Measurements from ENCODE around the gene FAM25G.
A peak's percentile ranks its signal among the peaks of the same experiment; 100 is the strongest.
"Not testable (repeated sequence)": the region's sequence is repeated elsewhere in the genome, so short reads cannot be mapped to it uniquely, and the experiment has no call there.

FAM25G gene

DNA sequence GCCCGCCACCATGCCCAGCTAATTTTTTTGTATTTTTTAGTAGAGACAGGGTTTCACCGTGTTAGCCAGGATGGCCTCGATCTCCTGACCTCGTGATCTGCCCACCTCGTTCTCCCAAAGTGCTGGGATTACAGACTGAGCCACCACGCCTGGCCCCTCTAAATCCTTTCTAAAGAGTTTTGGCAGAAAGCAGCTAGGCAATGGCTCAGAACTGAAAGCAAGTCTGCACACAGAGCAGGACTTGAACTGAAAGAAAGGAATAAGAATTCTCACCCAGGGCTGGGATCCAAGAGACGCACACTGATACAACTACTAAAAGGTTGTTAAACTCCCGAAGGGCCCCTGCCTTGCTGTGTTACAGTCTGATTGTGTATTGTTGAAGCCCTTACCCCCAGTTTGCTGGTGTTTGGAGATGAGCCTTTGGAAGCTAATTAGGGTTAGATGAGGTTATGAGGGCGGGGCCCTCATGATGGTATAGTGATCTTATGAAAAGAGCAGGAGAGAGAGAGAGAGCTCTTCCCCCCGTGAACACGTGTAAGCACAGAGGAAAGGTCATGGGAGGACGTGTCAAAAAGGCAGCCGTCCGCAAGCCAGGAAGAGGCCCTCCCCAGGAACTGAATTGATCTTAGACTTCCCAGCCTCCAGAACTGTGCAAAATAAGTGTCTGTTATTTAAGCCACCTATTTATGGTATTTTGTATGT, 26.1 kb downstream of the FAM25G start:
- DNase-seq (ENCODE audit: low read depth in 2 of 2): not testable (repeated sequence)

DNA sequence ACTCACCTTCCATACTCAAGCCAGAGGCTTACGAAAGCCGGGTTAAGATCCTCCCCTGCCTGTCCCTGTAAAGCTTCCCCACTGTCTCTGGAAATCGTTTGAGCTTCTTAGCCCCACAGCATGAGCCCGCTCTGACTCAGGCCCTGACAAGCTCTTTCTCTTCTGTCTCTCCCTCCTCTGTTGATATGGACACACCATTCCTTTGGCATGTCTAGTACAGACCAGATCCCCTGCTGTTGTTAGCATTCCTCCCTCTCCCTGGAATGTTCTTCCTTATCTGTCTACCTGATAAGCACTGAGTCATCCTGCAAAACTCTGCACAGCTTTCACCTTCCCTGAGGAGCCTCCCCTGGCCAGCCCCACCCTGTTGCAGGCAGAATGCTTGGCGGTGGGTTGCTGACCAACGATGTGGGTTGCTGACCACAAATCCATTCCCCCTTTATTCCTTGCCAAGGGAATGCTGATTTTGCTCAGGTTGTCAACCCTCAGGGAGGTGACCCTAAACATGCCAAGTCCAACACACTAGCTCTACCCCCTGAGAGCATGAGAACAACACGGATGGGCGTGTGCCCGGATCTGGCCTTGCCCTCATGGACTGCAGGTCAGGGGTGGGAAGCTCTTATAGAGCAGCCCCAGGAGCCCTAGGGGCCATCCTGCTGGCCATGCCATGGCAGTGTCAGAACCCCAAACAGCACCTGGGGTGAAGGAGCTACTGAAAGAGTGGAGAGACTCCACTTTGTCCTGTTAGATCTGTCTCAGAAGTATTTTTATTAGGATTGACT, 28.7 kb downstream of the FAM25G start:
- DNase-seq (ENCODE audit: low read depth in 2 of 2): not testable (repeated sequence)

DNA sequence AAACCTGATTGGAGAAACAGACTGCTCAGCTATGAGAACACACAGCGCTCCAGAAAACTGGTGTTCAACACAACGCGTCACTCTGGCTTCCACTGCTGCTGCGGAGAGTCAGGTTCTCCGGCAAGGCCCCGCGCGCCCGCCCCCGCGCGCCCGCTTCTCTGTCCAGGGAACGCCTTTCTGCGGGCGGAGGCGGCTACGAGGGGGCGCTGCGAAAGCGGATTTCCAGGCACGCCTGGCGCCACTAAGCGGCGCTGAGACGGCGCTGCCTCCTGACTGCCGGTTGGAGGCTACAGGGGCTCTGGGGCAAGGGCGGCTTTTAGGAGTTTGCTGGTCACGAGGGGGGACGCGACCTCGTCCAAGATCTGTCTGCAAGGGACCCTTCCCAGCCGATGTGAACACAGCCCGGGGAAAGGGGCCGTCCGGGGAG, 30.2 kb downstream of the FAM25G start:
- peak in 1 of 2 donors; percentile 12 for DNase-seq (ENCODE audit: low read depth in 2 of 2)

DNA sequence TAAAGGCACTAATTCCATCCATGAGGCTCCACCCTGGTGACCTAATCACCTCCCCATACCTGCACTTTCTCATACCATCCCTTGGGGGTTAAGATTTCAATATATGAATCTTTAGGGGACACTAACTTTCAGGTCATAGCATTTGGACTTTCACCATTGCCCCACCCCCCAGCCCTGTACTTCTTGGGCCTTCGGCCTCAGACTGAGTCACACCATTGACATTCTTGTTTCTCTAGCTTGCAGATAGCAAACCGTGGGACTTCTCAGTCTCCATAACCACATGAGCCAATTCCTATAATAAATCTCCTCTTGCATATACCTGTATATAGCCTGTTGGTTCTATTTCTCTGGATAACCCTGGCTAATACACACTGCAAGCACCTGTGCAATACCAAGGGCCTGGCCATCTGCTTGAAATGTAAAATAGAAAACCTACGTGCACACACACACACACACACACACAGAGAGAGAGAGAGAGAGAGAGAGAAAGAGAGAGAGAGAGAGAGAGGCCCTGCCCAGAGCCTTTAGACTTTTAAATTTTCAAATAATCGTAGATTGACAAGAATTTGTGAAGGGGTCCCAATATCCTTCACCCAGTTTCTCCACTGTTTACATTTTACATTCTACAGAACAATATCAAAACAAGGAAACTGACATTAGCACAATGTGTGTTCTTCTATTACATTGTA, 32.9 kb downstream of the FAM25G start:
- DNase-seq (ENCODE audit: low read depth in 2 of 2): no peak

DNA sequence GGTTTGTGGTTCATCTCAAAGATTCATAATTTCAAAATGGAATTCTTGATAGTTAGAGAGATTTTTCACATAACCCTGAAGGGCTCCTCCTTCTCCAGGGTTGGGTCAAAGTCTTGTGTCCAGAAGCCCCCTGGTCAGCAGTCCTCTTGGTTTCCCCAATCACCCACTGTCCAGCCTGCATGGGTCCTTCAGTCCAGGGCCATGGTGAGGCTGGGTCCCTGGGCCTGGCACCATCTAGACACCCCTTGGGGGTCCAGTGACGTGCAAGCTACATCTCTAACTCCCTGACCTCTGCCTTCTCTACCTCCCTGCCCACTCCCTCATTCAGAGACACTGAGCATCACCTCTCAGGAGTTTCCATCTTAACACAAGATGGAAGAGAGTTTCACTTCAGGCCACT, 33.7 kb downstream of the FAM25G start:
- DNase-seq (ENCODE audit: low read depth in 2 of 2): no peak

DNA sequence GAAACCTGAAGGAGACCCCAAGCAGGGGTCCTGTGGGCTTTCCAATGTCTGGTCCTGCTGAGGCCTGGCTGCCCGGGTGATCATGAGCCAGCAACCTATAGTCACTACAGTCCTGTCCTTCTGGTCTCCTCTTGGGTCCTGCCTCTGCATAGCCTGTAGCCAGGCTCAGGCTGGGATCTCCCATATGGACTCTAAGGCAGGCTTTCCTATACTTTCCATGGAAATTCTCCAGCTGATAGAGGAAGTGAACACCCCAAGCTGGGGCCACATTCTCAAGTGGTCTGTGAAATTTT, 34.0 kb downstream of the FAM25G start:
- no peak for DNase-seq (ENCODE audit: low read depth in 2 of 2)

DNA sequence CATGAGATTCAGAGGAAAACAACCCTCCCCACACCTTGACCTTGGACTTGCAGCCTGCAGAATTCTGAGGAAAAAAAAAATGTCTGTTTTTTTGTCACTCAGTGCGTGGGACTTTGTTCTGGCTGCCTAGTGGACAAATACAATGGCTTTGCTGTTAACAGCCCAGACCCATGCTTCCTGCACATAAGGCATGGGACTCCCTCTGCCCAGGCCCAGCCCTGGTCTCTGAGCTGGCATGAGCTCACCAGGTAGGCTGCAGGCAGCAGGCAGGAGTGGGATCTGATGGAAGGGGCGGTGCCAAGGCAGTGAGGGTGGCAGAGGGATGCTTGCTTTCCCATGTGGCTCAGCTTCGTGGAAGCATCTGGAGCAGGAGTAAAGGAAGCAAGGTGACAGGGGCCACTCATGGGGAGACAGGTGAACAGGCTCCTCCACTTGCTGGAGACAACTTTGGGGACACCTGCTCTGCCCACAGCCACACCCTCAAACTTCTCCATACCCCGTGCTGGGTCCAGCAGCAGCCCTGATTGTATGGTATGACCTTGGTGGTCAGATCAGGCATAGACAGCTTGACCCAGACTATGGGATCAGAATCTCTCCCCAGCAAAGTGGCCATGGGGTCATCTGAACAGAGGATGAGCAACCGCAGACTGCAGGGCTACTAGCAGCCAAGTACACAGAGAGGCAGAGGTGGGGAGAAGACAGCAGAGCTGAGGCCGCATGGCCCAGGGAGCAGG, 34.5 kb downstream of the FAM25G start:
- no peak for DNase-seq (ENCODE audit: low read depth in 2 of 2)

DNA sequence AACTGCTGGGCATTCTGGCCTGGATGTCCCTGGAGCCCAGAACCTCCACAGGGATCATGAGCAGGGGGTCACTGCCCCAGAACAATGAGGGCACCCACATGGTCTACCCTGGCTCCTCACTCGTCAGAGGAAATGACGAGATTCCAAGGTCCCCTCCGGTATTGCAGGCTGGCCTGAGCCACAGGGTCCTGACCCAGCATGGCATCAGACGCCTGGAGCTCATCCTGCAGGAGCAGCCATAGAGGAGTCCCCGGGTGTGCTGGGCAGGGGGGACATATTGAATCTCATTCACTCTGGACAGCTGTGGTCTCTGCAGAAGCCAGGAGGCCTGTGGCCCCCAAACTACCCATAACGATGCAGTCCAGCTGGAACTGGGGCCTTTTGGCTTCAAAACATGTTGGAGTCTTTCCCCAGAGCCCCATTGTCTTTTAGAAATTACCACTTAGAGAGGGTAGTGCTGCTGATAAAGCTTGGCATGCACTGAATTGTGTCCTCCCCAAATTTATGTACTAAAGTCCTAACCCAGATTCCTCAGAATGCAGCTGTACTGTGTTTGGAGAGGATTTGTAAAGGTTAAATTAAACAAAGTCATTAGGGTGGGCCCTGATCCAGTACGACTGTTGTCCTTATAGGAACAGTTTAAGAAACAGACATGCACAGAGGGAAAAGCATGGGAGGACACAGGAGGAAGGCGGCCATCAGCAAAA, 35.3 kb downstream of the FAM25G start:
- DNase-seq (ENCODE audit: low read depth in 2 of 2): no peak

DNA sequence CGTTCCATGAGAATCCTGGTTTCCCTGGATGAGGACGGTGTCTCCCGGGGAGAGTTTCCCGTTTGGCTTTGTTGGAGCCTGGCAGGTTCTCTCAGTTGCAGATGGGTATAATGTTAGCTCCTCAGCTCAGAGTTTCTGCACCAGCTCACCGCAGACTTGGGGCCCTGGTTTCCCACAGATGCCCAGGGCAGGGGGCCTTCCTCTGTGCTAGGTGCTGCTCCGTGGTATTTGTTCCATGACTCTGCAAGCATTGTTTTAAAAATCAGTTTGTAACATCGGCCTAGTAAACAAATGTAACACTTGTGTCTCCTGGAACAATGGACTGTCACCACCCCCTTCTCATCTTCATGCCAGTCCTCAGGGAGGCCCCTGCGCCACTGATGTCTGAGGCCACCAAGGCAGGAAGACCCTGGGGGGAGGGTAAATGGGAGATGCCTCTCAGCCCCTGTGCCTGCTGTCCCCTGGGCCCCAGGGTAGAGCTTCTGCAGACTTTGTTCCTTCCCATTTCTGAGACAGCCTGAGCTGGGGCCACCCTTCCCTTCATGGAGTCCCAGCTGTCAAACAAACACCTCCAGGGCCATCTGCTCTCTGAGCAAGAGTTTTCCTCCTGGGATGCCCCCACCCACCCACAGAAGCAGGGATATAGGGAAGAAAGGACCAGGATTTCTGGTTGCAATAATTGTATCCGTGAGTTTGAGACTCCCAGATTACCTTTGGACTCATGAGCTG, 36.0 kb downstream of the FAM25G start:
- not testable (repeated sequence) for DNase-seq (ENCODE audit: low read depth in 2 of 2)

DNA sequence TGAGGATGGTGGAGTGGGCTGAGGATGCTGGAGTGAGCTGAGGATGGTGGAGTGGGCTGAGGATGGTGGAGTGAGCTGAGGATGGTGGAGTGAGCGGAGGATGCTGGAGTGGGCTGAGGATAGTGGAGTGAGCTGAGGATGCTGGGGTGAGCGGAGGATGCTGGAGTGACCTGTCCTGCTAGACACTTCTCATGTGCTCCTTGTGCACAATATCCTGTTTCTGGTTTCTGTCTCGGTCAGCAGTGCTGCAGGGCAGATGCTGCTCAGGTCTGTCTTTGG, 36.8 kb downstream of the FAM25G start:
- DNase-seq (ENCODE audit: low read depth in 2 of 2): no peak

DNA sequence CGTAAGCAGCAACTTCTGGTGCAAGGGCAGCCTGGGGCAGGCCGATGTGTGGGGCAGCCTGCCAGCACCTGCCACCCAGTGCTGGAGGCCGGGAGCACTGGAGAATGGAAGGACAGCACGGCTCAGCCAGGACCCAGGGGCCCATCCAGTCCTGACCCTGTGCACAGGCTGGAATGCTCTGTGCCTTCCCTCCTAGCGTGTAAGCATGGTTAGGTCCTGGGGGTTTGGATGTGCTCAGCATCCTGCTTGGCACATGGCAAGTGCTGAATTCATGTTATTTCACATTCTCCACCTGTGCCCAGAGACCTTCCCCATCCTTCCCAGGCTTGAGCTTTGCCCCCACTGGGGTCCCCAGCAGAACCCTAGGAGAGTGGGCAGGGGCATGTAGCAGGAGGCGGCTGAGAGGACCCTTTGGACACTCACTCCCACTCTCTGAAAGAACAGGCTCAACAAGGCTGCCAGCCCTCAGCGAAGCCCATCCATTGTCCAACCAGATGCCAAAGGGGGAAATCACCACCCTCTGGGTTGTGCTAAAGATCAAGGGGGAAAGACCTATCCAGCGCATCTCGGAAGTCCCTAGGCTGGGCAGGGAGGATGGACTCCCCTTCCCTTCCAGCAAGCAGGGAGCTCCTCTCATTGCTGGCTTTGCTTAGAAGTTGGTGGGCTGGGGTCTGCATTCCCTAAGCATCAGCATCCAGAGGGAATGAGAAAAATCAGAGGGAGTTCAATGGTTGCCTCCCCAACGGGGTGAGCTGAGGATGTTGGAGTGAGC, 37.3 kb downstream of the FAM25G start:
- DNase-seq (ENCODE audit: low read depth in 2 of 2): no peak

DNA sequence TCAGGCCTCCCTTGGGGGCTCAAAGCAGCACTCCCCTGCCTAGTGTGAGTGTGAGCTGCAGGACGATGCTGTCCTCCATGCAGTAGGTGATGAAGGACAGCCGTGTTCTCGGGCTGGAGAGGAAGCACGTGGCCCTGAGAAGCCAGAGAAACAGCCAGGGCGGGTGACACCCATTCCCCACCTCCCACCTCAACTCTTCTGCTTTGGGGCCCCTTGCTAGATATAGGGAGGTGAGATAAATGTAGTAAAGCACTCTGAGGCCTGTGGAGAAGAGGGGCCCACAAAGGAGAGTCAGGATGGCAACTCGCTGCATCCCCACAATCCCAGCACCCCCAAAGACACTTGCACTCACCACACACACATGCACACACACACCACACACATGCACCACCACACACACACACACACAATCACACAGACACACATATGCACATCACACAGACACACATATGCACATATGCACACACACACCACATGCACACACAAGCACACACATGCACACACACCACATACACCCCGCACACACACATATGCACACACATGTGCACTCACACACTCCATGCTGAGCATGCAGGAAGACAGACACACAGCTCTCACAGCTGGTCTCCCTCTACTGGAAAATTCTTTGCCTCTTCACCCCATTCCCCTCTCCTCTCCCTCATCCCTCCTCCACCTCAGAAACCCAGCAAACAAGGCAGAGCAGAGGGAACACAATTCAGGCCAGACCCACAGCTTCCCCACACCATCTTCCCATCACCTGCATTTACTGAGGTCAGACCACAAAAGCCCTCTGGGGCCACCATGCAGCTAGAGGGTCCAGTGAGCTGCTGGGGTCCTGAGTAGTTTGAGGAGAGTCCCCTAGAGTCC, 38.1 kb downstream of the FAM25G start:
- DNase-seq (ENCODE audit: low read depth in 2 of 2): no peak

DNA sequence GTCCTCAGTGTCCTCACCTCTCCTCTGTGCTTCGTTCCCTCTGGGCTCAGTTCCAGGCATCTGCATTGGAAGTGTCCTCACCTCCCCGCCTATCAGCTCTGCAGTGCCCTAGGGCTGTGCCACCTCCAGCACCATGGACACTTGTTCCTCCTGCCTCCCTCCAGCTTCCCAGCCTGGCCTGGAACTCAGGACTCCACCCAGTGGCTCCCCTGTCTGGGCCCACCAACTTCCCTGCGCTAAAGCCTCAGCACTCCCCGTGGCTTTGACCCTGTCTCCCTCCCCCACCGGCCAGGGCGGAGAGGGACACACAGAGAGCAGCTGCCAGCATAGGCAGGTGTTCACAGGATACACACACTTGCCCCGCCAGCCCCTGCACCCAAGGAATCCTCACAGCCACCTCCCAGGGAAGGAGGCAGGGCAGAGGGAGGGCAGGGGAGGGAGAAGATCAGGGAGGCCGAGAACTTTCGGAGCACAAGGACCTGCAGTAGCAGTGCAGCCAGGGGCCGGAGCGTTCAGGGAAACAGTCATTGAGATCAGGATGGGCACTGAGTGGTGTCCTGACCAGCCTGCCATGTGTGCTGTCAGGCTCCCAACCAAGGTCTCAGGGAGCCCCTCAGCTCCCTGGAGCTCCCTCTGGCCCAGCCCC, 38.9 kb downstream of the FAM25G start:
- no peak for DNase-seq (ENCODE audit: low read depth in 2 of 2)

DNA sequence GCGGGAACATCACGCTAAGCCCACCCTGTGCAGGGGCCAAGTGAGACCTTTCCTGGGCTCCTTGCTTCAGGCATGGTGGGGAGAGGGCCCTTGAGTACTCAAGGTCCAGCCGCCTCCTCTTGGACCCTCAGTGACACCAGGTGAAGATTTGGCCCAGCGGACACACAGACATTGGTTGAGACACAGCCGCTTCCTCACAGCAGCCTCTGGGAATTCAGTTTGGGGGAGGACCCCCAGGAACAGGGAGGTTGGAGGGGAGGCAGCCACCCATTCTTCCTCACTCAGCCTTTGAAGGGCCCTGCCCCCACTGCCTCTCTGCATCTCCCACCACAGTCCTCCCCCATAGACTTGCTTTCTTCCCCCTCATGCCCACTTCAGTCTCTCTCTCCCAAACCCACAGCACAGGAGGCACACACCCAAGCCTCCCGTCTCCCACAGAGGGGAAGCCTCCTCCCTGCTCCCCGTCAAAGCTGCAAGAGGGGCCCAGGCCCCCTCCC, 39.5 kb downstream of the FAM25G start:
- no peak for DNase-seq (ENCODE audit: low read depth in 2 of 2)

DNA sequence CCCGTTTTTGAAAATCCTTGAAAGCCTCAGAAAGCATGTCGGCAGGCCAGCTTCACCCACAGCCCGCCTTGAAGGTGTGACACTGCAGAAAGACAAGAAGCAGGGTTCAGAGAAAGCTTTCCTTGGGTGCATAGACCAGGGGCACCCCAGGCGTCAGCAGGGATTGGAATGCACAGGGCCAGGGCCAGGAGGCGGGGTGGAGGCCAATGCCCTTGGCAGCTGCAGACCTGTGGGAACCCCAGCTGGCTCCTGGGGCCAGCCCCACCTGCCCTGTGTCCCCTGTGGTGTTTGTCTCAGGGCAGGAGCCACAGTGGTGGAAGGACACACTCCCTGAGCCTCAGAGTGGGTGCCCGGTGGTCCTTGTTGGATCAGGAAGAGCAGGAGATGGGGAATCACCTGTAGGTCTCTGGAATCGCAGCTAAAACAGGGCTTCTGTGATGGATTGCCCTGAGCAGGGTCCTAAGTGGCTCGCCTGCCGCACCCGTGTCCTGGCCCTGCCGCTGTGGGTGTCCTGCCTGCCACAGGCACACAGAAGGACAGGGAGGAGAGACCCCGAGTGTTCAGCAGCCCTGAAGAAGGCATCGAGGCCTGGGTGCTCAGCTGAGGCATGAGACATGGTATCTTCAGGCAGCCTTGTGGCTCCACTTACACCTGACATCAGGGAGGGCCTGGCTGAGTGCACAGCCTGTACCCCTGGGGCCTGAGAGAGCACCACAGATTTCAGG, 40.1 kb downstream of the FAM25G start:
- no peak for DNase-seq (ENCODE audit: low read depth in 2 of 2)

DNA sequence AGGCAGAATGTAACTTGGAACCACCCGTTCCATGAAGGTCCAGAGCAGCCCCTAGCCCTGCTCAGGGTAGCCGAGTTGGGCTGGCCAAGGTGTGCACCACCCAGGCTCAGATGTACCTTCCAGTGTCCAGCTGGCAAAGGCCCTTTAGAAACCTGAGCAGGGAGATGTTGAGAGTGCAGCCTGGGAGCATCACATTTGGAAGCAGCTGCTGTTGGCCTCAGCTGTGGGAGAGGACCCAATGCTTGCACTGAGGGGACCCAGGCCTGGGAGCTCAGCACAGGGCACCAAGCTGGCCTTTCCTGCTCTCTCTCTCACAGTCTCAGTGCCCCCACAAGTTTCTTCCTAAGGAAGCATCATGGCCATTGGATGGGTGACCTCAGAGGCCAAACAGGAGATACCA, 41.1 kb downstream of the FAM25G start:
- DNase-seq (ENCODE audit: low read depth in 2 of 2): no peak

DNA sequence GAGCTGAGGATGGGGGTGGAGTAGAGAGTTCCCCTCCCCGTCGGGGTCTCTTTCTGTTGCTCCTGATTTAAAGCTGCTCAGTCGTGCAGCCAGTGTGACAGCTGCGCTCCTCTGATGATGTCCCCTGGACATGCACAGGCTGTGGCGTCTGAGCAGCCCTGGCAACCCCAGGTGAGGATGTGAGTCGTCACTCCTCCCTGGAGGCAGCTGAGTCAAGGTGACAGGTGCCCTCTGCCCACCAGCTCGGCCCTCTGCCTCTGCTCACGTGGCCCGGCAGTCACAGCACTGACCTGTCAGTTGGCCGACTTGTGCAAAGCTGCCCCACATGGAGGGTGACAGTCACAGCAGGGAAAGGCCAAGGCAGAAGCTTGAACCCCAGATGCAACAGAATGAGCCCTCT, 41.5 kb downstream of the FAM25G start:
- DNase-seq (ENCODE audit: low read depth in 2 of 2): no peak
